ENCODE measurements around the gene AFF1. TPM values are rescaled to one million over a fixed set of nuclear protein-coding genes. Genes with fewer than 3 reads are reported as not detected.

Gene AFF1
- total RNA-seq, 4 donors from 2014 or later, result 155 to 238 (median 192) TPM

- no peak for TF ChIP-seq POLR2A (IDR thresholded peaks at IDR 0.05)
- no peak for TF ChIP-seq CTCF (IDR thresholded peaks at IDR 0.05)
- Histone ChIP-seq H3K4me1 (peaks cover 14 to 23% of the 10 kb centered on the region in 2 donors), H3K27ac (no peak overlapping the region), H3K36me3 (no peaks in the 10 kb centered on the region), H3K4me3 (replicated peaks in 1 of 3) (no peak overlapping the region), H3K27me3 (no peaks in the 10 kb centered on the region), H3K9me3 (no peaks in the 10 kb centered on the region)
- no peak for DNase-seq
- intact Hi-C loops (cut with DNase I), result no loop called here
Measured at GRCh38 chr4:86955888-86956451, 21.2 kb downstream of the AFF1 start.

- Histone ChIP-seq H3K27ac (no peak overlapping the region), H3K36me3 (no peaks in the 10 kb centered on the region), H3K9me3 (no peaks in the 10 kb centered on the region), H3K4me3 (replicated peaks in 1 of 3) (no peak overlapping the region), H3K27me3 (no peaks in the 10 kb centered on the region), H3K4me1 (peaks cover 14 to 34% of the 10 kb centered on the region in 2 donors)
- DNase-seq, result no peak
- no peak for TF ChIP-seq CTCF (IDR thresholded peaks at IDR 0.05)
- TF ChIP-seq POLR2A (IDR thresholded peaks at IDR 0.05), result no peak
- intact Hi-C loops (cut with DNase I), result no loop called here
- WGBS, 2 donors, result 88 to 100% methylated on average over 1 of the region's 1 CpG
Measured at GRCh38 chr4:86957215-86957614, 22.4 kb downstream of the AFF1 start.

GRCh38 chr4:86959588-86960500, 25.0 kb downstream of the AFF1 start:
- intact Hi-C loops (cut with DNase I), result no loop called here
- DNase-seq, result peak; percentile 44 to 51
- peaks cover 14 to 35% of the 10 kb centered on the region in 2 donors for H3K4me1 ChIP-seq
- TF ChIP-seq POLR2A (IDR thresholded peaks at IDR 0.05) (no peak), CTCF (IDR thresholded peaks at IDR 0.05) (peak in 1 of 6 experiments; percentile 13)
- WGBS, 2 donors, result 52 to 54% methylated on average over 11 of the region's 11 CpGs
- H3K4me3 ChIP-seq (replicated peaks in 1 of 3), result no peak overlapping the region
- no peaks in the 10 kb centered on the region for H3K36me3 ChIP-seq
- H3K27me3 ChIP-seq, result no peaks in the 10 kb centered on the region
- H3K27ac ChIP-seq, result peak overlapping the region in 1 of 3 donors; percentile 13
- H3K9me3 ChIP-seq, result no peaks in the 10 kb centered on the region

GRCh38 chr4:86960557-86960961, 25.7 kb downstream of the AFF1 start:
- peaks cover 19 to 42% of the 10 kb centered on the region in 2 donors for H3K4me1 ChIP-seq

More at GRCh38 chr4:86960557-86960961, 25.7 kb downstream of the AFF1 start:
- WGBS, 2 donors, result 51 to 59% methylated on average over 2 of the region's 2 CpGs
- Histone ChIP-seq H3K4me3 (replicated peaks in 1 of 3) (no peak overlapping the region), H3K27me3 (no peaks in the 10 kb centered on the region), H3K27ac (peak overlapping the region in 1 of 3 donors; percentile 19), H3K9me3 (no peaks in the 10 kb centered on the region), H3K36me3 (no peaks in the 10 kb centered on the region)
- DNase-seq, result no peak
- TF ChIP-seq CTCF (IDR thresholded peaks at IDR 0.05) (no peak), POLR2A (IDR thresholded peaks at IDR 0.05) (no peak)
- intact Hi-C loops (cut with DNase I), result no loop called here

Data from thyroid gland (tissue), 4 donors.